Neuron (in vitro differentiated cells): Measurements from ENCODE around the gene ARHGAP20.

ENCODE experiments used
- H2AFZ ChIP-seq: one replicate; pipeline ENCODE4 v1.6.1; 2013; ENCODE audit warnings: low read depth, mild to moderate bottlenecking, inconsistent platforms, low read length, moderate library complexity
- H3K27me3 ChIP-seq: one replicate; pipeline ENCODE4 v1.6.1; 2013; ENCODE audit warnings: low read length; ENCODE audit not compliant: insufficient read depth
- H3K36me3 ChIP-seq: one replicate; pipeline ENCODE4 v1.6.1; 2013; ENCODE audit warnings: low read length; ENCODE audit not compliant: insufficient read depth
- H3K4me1 ChIP-seq: one replicate; pipeline ENCODE4 v1.6.1; 2013; ENCODE audit warnings: low read length; ENCODE audit not compliant: insufficient read depth
- H3K4me3 ChIP-seq: 2 replicates; pipeline ENCODE4 v1.5.1; 2013; ENCODE audit warnings: mild to moderate bottlenecking, low read length, moderate library complexity
- H3K9me3 ChIP-seq: one replicate; pipeline ENCODE4 v1.6.1; 2013; ENCODE audit warnings: low read length

The ARHGAP20 gene

DNA sequence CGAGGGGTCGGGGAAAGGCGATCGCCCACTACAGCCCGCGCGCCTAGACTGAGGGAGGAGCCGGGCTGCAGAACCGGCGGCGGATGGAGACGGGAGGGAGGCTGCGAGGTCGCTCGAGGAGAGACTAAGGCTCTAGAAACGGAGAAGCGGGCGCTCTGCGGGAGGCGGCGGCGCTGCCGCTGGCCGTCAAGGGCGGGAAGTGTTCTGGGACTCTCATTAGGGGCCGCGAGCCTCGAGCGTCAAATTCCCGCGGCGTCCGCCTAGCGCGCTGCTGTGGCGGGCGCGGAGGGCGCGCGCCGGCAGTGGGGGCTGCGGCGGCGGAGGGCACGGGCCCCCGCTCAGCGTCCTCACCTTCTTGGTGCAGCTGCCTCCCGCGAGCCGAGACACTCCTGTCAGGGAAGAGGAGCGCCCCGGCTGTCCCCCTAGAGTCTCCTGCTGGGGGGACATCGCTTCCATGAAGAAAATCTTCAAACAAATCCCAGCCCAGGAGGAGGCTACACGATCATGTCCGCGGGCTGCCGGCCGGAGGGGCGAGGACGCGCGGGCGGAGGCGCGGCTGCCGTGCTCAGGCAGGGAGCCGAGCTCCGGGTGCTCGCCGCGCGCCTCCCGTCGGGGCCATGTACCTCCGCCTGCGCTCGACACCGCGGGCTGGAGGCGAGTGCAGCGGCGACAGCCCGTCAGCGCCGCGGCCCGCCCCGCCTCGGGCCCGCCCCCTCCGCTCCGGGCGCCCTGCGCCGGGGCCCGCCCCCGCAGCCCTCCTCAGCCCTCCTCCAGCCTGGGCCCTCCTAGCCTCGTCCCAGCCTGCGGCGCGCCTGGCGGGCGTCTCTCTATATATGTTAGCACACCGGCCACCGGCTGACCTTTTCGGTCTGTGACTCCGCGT is at the start of gene ARHGAP20:
ARHGAP20 (minus strand) TSS at position 662 of the 883 bp plus-strand sequence; CDS start at position 456, 206 bp downstream.
- Histone ChIP-seq H3K4me3 (peak within 1 kb of the TSS; percentile 39), H3K36me3 (no peaks in the 10 kb centered on the region), H3K4me1 (peaks cover 3% of the 10 kb centered on the region), H2AFZ (peak within 1 kb of the TSS; percentile 98), H3K27me3 (peaks cover 63% of the 10 kb centered on the region), H3K9me3 (no peaks in the 10 kb centered on the region)

DNA sequence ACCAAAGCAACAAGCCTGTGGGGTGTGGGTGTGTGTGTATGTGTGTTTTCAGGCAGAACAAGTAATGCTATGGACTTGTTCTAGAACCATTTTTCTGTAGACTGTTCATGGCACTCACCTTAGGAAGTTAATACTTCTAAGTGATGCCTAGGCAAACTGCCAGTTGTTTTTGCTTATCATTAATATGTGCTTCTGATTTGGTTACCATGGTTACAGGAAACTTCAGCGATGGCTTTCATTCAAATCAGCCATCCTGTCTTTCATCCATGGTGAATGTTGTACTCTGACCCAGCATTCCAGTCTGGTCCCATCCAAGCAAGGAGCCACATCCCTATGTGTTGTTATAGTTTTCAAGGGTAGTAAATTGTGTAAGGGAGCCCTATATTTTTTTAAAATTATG is 49.8 kb upstream of the ARHGAP20 start:
- Histone ChIP-seq H2AFZ (no peak overlapping the region), H3K4me3 (no peak overlapping the region), H3K9me3 (no peaks in the 10 kb centered on the region), H3K36me3 (no peaks in the 10 kb centered on the region), H3K4me1 (peaks cover 12% of the 10 kb centered on the region), H3K27me3 (no peaks in the 10 kb centered on the region)

GRCh38 chr11:110761131-110761530 is 48.9 kb upstream of the ARHGAP20 start:
- Histone ChIP-seq H3K27me3 (no peaks in the 10 kb centered on the region), H3K36me3 (no peaks in the 10 kb centered on the region), H2AFZ (no peak overlapping the region), H3K9me3 (no peaks in the 10 kb centered on the region), H3K4me1 (peaks cover 12% of the 10 kb centered on the region), H3K4me3 (no peak overlapping the region)

- H3K27me3 ChIP-seq: no peaks in the 10 kb centered on the region
- no peak overlapping the region for H2AFZ ChIP-seq
- peaks cover 12% of the 10 kb centered on the region for H3K4me1 ChIP-seq
- no peak overlapping the region for H3K4me3 ChIP-seq
- H3K9me3 ChIP-seq: no peaks in the 10 kb centered on the region
- no peaks in the 10 kb centered on the region for H3K36me3 ChIP-seq
These were observed 47.7 kb upstream of the ARHGAP20 start for GRCh38 chr11:110759972-110760381.

- H3K4me1 ChIP-seq: peaks cover 6% of the 10 kb centered on the region
These were observed 45.9 kb upstream of the ARHGAP20 start for GRCh38 chr11:110757962-110758755.

DNA sequence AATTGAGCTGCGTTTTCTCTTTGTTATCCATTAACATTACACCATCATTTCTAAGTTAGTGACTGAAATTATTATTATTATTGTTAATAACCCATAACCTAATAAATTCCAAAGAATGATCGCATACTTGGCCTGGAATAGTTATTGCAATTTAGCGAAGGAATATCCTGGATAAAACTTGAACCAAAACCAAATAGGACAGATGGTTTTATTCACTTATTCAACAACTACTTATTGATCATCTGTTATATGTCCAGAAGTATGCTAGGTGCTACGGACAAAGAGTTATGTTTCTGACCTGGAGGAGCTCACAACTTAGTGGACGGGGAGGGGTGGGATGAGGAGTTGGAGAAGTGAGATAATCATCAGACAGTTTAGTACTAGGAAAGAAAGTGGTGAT is 44.8 kb upstream of the ARHGAP20 start:
- H2AFZ ChIP-seq: no peak overlapping the region
- H3K9me3 ChIP-seq: no peaks in the 10 kb centered on the region
- no peaks in the 10 kb centered on the region for H3K4me1 ChIP-seq
- no peaks in the 10 kb centered on the region for H3K27me3 ChIP-seq
- no peaks in the 10 kb centered on the region for H3K36me3 ChIP-seq
- no peak overlapping the region for H3K4me3 ChIP-seq

More at GRCh38 chr11:110757962-110758755, 45.9 kb upstream of the ARHGAP20 start:
- Histone ChIP-seq H3K9me3 (no peaks in the 10 kb centered on the region), H3K36me3 (no peaks in the 10 kb centered on the region), H3K27me3 (no peaks in the 10 kb centered on the region), H2AFZ (no peak overlapping the region), H3K4me3 (no peak overlapping the region)

- H3K36me3 ChIP-seq: no peaks in the 10 kb centered on the region
- H2AFZ ChIP-seq: no peak overlapping the region
- H3K27me3 ChIP-seq: no peaks in the 10 kb centered on the region
- H3K9me3 ChIP-seq: no peaks in the 10 kb centered on the region
- no peak overlapping the region for H3K4me3 ChIP-seq
- no peaks in the 10 kb centered on the region for H3K4me1 ChIP-seq
These were observed 43.7 kb upstream of the ARHGAP20 start for GRCh38 chr11:110755941-110756340.

DNA sequence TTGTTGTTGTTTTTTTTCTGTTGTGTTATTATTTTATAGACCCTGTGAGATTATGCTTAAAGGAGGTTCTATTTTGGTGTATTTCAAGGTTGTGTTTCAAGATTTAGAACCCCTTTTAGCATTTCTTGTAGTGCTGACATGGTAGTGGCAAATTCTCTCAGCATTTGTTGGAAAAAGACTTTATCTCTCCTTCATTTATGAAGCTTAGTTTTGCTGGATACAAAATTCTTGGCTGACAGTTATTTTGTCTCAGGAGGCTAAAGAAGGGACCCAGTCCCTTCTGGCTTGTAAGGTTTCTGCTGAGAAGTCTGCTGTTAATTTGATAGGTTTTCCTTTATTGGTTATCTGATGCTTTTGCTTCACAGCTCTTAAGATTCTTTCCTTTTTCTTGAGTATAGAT is 40.7 kb upstream of the ARHGAP20 start:
- Histone ChIP-seq H3K4me3 (no peak overlapping the region), H3K9me3 (no peaks in the 10 kb centered on the region), H3K4me1 (no peaks in the 10 kb centered on the region), H2AFZ (no peak overlapping the region), H3K36me3 (no peaks in the 10 kb centered on the region), H3K27me3 (no peaks in the 10 kb centered on the region)

DNA sequence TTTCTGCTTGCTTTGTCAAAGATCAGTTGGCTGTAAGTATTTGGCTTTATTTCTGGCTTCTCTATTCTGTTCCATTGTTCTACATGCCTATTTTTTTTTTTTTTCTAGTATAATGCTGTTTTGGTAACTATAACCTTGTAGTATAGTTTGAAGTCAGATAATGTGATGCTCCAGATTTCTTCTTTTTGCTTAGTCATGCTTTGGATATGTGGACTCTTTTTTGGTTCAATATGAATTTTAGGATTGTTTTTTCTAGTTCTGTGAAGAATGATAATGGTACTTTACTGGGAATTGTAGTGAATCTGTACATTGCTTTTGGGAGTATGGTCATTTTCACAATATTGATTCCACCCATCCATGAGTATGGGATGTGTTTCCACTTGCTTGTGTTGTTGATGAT is 37.9 kb upstream of the ARHGAP20 start:
- Histone ChIP-seq H3K4me3 (no peak overlapping the region), H3K9me3 (no peaks in the 10 kb centered on the region), H3K4me1 (no peaks in the 10 kb centered on the region), H3K36me3 (no peaks in the 10 kb centered on the region), H3K27me3 (no peaks in the 10 kb centered on the region), H2AFZ (no peak overlapping the region)

DNA sequence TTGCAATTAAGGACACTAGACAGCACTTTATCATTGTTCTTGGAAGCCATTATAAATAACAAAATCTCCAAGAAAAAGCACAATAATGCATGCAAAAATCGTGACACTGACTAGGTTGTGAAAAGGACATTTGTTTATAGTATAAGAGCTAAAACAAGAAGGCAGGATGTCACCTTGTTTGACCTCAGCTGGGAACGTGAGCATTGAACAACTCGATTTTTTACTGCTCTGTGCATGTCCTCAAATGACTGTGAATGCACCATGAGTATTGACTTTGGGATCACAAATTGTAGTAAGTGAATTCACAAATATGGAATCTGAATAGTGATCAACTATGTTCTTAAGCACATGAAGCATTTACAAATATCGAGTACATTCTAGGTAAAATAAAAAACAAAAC is 35.3 kb upstream of the ARHGAP20 start:
- Histone ChIP-seq H3K36me3 (no peaks in the 10 kb centered on the region), H3K9me3 (no peaks in the 10 kb centered on the region), H3K27me3 (no peaks in the 10 kb centered on the region)

GRCh38 chr11:110738641-110739040 is 26.4 kb upstream of the ARHGAP20 start:
- Histone ChIP-seq H3K4me3 (no peak overlapping the region), H3K36me3 (no peaks in the 10 kb centered on the region), H3K4me1 (no peaks in the 10 kb centered on the region), H3K27me3 (peaks cover 2% of the 10 kb centered on the region), H3K9me3 (no peaks in the 10 kb centered on the region), H2AFZ (no peak overlapping the region)

More for the DNA sequence above, 35.3 kb upstream of the ARHGAP20 start:
- Histone ChIP-seq H2AFZ (no peak overlapping the region), H3K4me1 (no peaks in the 10 kb centered on the region), H3K4me3 (no peak overlapping the region)

DNA sequence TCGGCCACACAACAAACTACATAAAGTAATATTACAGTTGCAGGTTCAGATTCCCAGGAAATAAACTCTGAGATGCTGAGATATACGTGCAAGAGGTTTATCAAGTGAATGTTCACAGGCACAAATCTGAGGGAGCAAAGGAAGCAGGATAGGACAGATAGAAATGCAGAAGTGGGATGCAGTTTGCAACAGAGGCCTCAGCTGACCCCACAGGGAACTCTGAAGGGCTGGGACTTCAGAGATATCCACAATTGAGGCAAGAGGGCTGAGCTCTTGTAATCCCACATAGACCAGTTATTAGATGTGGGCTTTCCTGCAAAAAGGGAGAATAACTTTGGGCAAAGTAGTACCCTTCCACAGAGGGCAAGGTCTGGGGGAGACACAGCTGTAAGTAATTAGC is 25.4 kb upstream of the ARHGAP20 start:
- Histone ChIP-seq H2AFZ (no peak overlapping the region), H3K36me3 (no peaks in the 10 kb centered on the region), H3K9me3 (no peaks in the 10 kb centered on the region), H3K4me3 (no peak overlapping the region), H3K27me3 (peaks cover 2% of the 10 kb centered on the region), H3K4me1 (no peaks in the 10 kb centered on the region)

DNA sequence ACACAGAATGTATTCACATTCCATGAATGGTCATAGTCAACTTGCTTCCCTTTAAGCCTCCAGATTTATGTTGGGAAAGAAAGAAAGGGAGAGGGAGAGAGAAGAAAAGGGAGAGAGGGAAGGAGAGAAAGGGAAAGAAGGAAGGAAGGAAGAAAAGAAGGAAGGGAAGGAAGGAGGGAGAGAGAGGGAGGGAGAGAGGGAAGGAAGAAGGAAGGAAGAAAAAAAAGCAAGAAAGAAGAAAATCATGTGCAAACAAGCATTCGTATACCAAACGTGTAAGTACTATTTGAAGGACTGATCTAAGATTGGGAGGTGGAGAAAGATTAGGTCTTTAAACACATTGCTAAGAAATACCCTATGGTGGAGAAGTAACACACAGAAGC is 23.9 kb upstream of the ARHGAP20 start:
- no peak overlapping the region for H3K4me3 ChIP-seq
- H2AFZ ChIP-seq: no peak overlapping the region
- H3K4me1 ChIP-seq: no peaks in the 10 kb centered on the region
- H3K27me3 ChIP-seq: peaks cover 2% of the 10 kb centered on the region
- no peaks in the 10 kb centered on the region for H3K9me3 ChIP-seq
- no peaks in the 10 kb centered on the region for H3K36me3 ChIP-seq
